Measurements from ENCODE around the gene CAPN10. TPM values are rescaled to one million over a fixed set of nuclear protein-coding genes. Genes with fewer than 3 reads are reported as not detected.

CAPN10 gene
- total and polyA plus RNA-seq, 8 donors = 20.8 to 36.6 (median 28.2) TPM

- ATAC-seq (no peak), DNase-seq (peak in 1 of 4 donors; percentile 66)
- H3K9me3 ChIP-seq = no peaks in the 10 kb centered on the region
- peaks cover 20 to 52% of the 10 kb centered on the region in 2 donors for H3K4me1 ChIP-seq
- intact Hi-C loops (cut with DNase I) = no loop called here
- H3K36me3 ChIP-seq = peaks cover 0 to 43% of the 10 kb centered on the region in 2 donors
- no peak overlapping the region for H3K4me3 ChIP-seq
- no peaks in the 10 kb centered on the region for H3K27me3 ChIP-seq
- peak overlapping the region; percentile 83 to 85 for H3K27ac ChIP-seq
- TF ChIP-seq CTCF (IDR thresholded peaks at IDR 0.05) = no peak
Observed at GRCh38 chr2:240579071-240579762, 7.3 kb upstream of the CAPN10 start.

GRCh38 chr2:240579771-240580614 lies 6.5 kb upstream of the CAPN10 start:
- no peak overlapping the region for H3K4me3 ChIP-seq
- intact Hi-C loops (cut with DNase I) = no loop called here
- H3K27ac ChIP-seq = peak overlapping the region; percentile 83 to 85
- ATAC-seq = peak; percentile 91
- peak; percentile 26 to 45 for TF ChIP-seq CTCF (IDR thresholded peaks at IDR 0.05)
- no peaks in the 10 kb centered on the region for H3K9me3 ChIP-seq
- peaks cover 24 to 59% of the 10 kb centered on the region in 2 donors for H3K4me1 ChIP-seq
- DNase-seq = peak in 2 of 4 donors; percentile 80 to 90
- peaks cover 0 to 35% of the 10 kb centered on the region in 2 donors for H3K36me3 ChIP-seq
- no peaks in the 10 kb centered on the region for H3K27me3 ChIP-seq

GRCh38 chr2:240581811-240582210 lies 4.7 kb upstream of the CAPN10 start:
- Histone ChIP-seq H3K4me3 (no peak overlapping the region), H3K36me3 (peaks cover 0 to 17% of the 10 kb centered on the region in 2 donors), H3K27ac (no peak overlapping the region), H3K27me3 (no peaks in the 10 kb centered on the region), H3K9me3 (no peaks in the 10 kb centered on the region), H3K4me1 (peaks cover 31 to 67% of the 10 kb centered on the region in 2 donors)
- DNase-seq (no peak), ATAC-seq (no peak)
- TF ChIP-seq CTCF (IDR thresholded peaks at IDR 0.05) = no peak
- intact Hi-C loops (cut with DNase I) = no loop called here

- no peak overlapping the region for H3K27ac ChIP-seq
- H3K36me3 ChIP-seq = peaks cover 0 to 8% of the 10 kb centered on the region in 2 donors
- ATAC-seq (no peak), DNase-seq (no peak)
- H3K9me3 ChIP-seq = no peaks in the 10 kb centered on the region
- no peak overlapping the region for H3K4me3 ChIP-seq
- intact Hi-C loops (cut with DNase I) = no loop called here
- H3K27me3 ChIP-seq = no peaks in the 10 kb centered on the region
- peaks cover 37 to 68% of the 10 kb centered on the region in 2 donors for H3K4me1 ChIP-seq
- TF ChIP-seq CTCF (IDR thresholded peaks at IDR 0.05) = no peak
Observed at GRCh38 chr2:240582781-240583180, 3.8 kb upstream of the CAPN10 start.

- no peak for TF ChIP-seq CTCF (IDR thresholded peaks at IDR 0.05)
- H3K4me1 ChIP-seq = peaks cover 41 to 68% of the 10 kb centered on the region in 2 donors
- ATAC-seq (no peak), DNase-seq (no peak)
- H3K36me3 ChIP-seq = no peaks in the 10 kb centered on the region
- H3K27me3 ChIP-seq = no peaks in the 10 kb centered on the region
- no peak overlapping the region for H3K4me3 ChIP-seq
- H3K27ac ChIP-seq = no peak overlapping the region
- H3K9me3 ChIP-seq = no peaks in the 10 kb centered on the region
- intact Hi-C loops (cut with DNase I) = no loop called here
Observed at GRCh38 chr2:240583774-240584173, 2.8 kb upstream of the CAPN10 start.
